Lower leg skin (tissue), 4 donors: ENCODE data around the gene WWOX. TPM values are rescaled to one million over a fixed set of nuclear protein-coding genes. Genes with fewer than 3 reads are reported as not detected.

ENCODE experiments used
- DNase-seq, 2 donors: peaks; one replicate each; pipeline ENCODE4 v3.0.0-alpha.2; 2019; ENCODE audit warnings: low spot score in 2 of 2
- H3K4me3 ChIP-seq: fragments of 200-600 bp; sonication (generic); 2 replicates; pipeline ENCODE4 v1.5.1; 2017; ENCODE audit warnings: mild to moderate bottlenecking, low read depth; ENCODE audit not compliant: poor library complexity, severe bottlenecking
- POLR2A ChIP-seq, 2 donors: fragments of 450-650 bp; IDR thresholded peaks; one replicate each; pipeline ENCODE4 v1.6.1; 2016 to 2017; ENCODE audit warnings: antibody characterized with exemption in 2 of 2, mild to moderate bottlenecking in 1 of 2, moderate library complexity in 1 of 2
- WGBS, 2 donors: methylation state at CpG; one replicate each; pipeline ENCODE4 v1.1.5; 2018; 5-methylcytosine and 5-hydroxymethylcytosine counted together
- intact Hi-C: fragments of 100-400 bp; cut with DNase I; formaldehyde crosslinking; loops from one replicate; pipeline ENCODE4 v1.15.0; 2023; ENCODE audit warnings: low total_unique reads
- total RNA-seq, 4 donors: library from RNA; depleted of rRNA; stranded (reverse); fragments of >200 nt; gene quantifications; one replicate each; pipeline ENCODE4 v1.1.0, GENCODE V29; 2016
- TF ChIP-seq, protein P1 (sequence below), 3 donors: fragments of 450-650 bp; IDR thresholded peaks; one replicate each; pipeline ENCODE4 v1.5.1; 2016; ENCODE audit warnings: antibody characterized with exemption in 3 of 3, mild to moderate bottlenecking in 3 of 3, moderate library complexity in 2 of 3

The WWOX gene
- total RNA-seq, 4 donors from 2014 or later: 21.0 to 82.7 (median 36.1) TPM

DNA sequence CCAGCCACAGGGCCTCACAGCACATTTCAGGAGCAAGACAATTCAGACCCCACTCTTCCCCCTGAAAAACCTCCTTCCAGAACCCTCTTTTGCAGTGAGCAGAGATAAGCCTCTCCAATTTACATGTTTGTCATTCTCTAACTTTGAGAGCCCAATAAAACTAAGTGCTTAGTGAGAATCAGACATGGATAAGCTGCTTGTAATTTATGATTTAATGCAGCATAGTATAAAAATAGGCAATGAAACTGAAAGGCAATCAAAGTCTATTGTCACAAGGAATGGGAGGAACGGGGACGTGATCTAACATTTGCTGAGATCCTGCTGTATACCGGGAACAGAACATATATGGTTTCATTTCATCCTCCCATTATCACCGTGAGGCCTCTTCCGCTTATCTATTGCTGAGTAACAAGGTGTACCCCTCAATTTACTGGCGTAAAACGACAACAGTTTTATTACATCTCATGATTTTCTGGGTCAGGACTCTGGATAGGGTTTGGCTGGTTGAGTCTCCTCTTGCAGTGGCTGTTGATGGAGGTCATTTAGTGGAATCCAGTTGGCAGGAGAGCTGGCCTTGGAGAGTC is 903.7 kb downstream of the WWOX start:
- H3K4me3 ChIP-seq: no peak overlapping the region
- no peak for DNase-seq
- intact Hi-C loops: no loop called here
- no peak for TF ChIP-seq POLR2A (IDR thresholded peaks at IDR 0.05)
- TF ChIP-seq, protein P1, sequence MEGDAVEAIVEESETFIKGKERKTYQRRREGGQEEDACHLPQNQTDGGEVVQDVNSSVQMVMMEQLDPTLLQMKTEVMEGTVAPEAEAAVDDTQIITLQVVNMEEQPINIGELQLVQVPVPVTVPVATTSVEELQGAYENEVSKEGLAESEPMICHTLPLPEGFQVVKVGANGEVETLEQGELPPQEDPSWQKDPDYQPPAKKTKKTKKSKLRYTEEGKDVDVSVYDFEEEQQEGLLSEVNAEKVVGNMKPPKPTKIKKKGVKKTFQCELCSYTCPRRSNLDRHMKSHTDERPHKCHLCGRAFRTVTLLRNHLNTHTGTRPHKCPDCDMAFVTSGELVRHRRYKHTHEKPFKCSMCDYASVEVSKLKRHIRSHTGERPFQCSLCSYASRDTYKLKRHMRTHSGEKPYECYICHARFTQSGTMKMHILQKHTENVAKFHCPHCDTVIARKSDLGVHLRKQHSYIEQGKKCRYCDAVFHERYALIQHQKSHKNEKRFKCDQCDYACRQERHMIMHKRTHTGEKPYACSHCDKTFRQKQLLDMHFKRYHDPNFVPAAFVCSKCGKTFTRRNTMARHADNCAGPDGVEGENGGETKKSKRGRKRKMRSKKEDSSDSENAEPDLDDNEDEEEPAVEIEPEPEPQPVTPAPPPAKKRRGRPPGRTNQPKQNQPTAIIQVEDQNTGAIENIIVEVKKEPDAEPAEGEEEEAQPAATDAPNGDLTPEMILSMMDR (IDR thresholded peaks at IDR 0.05): no peak
- 94 to 96% methylated on average over 7 of the region's 7 CpGs for WGBS, 2 donors

DNA sequence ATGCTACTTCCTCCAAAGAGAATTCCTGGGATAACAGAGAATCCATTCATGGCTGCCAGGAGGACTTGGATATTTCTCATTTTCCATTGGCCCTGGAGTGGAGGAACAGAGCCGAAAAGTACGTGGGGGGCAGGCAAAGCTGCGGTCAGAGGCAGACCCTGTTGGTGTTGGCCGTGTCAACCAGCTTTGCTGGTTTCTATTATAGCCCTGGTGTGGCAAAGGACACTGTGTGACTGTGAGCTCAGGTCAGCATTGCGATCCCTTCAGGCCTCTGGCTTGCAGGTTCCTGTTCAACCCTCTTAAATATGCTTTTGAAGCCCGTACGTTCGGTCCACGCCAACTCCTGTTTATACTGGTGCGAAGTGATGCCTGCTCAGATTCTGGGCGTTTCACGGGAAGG is 904.9 kb downstream of the WWOX start:
- no peak for DNase-seq
- intact Hi-C loops: no loop called here
- 85 to 89% methylated on average over 12 of the region's 12 CpGs for WGBS, 2 donors

DNA sequence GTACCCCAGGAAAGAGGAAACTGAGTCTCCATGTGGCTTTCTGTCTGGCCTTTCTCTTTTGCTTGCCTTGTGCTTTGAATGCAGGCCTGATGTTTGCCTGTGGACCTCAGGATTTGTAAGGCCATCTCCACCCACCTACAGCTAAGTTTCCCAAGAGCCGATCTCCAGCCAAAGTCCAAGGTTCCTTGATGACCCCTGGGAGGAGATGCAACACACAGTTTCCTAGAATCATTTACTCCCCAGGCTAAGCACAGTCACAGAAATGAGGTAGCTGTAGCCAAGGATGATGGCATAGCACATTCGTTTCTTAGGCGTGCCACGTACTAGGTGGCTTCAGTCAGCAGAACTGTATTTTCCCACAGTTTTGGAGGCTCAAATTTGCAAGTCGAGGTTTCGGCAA is 905.6 kb downstream of the WWOX start:
- no peak overlapping the region for H3K4me3 ChIP-seq
- no peak for DNase-seq
- intact Hi-C loops: no loop called here
- TF ChIP-seq, protein P1 (IDR thresholded peaks at IDR 0.05): no peak
- no peak for TF ChIP-seq POLR2A (IDR thresholded peaks at IDR 0.05)
- 87 to 93% methylated on average over 6 of the region's 6 CpGs for WGBS, 2 donors

More for the DNA sequence above, 904.9 kb downstream of the WWOX start:
- no peak overlapping the region for H3K4me3 ChIP-seq
- no peak for TF ChIP-seq POLR2A (IDR thresholded peaks at IDR 0.05)
- TF ChIP-seq, protein P1 (IDR thresholded peaks at IDR 0.05): no peak

DNA sequence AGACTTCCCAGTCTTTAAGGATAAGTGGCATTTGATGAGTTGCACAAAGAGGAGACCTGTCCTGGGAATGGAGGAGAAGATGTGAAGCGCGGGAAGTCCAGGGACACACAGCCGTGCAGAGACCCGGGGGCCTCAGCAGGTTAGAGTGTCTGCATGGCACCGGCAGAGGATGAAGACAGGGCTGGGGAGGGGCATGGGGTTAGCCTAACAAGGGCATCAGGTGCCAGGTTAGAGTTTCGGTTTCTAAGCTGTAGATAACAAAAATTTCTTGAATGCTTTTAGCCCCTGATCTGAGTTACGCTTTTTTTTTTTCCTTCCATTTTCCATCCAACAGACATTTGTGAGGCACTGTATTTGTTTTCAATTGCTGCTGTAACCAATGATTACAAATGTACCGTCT is 906.8 kb downstream of the WWOX start:
- WGBS, 2 donors: 94% methylated on average over 8 of the region's 8 CpGs

DNA sequence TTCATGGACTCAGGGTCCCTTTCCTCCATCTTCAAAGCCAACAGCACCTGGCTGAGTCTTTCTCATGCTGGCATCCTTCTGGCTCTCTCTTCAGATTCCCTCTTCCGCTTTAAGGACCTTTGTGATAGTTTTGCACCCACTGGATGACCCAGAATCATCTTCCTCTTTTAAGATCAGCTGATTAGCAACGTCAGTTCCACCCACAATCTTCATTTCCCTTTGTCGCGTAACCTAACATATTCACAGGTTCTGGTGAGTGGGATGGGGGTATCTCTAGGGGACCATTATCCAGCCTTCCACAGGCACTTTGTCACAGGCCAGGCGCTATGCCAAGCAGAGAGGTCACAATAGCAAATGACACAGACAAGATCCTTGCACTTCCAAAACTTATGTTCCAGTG is 907.3 kb downstream of the WWOX start:
- intact Hi-C loops: no loop called here
- WGBS, 2 donors: 53 to 54% methylated on average over 5 of the region's 5 CpGs
- TF ChIP-seq, protein P1 (IDR thresholded peaks at IDR 0.05): no peak
- TF ChIP-seq POLR2A (IDR thresholded peaks at IDR 0.05): no peak
- DNase-seq: peak in 1 of 2 donors; percentile 64
- H3K4me3 ChIP-seq: no peak overlapping the region

More for the DNA sequence above, 906.8 kb downstream of the WWOX start:
- TF ChIP-seq, protein P1 (IDR thresholded peaks at IDR 0.05): no peak
- intact Hi-C loops: no loop called here
- DNase-seq: no peak
- H3K4me3 ChIP-seq: no peak overlapping the region

DNA sequence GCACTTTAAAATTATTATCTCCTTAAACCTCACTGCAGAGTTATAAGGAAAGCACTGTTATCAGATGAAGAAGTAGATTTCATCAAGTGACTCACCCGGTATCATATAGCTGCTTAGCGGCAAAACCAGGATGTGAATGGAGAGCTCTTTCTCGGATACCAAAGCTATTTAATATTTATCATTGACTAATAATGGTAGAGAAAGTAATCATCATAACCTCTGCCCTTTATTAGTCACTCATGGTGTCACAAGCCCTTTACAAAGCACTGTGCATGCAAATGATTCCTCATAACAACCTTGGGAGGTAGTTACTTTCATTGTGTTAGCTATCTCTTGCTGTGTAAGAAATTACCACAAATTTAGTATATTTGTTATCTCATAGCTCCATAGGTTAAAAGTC is 908.2 kb downstream of the WWOX start:
- H3K4me3 ChIP-seq: no peak overlapping the region
- no peak for DNase-seq
- TF ChIP-seq, protein P1 (IDR thresholded peaks at IDR 0.05): no peak
- TF ChIP-seq POLR2A (IDR thresholded peaks at IDR 0.05): no peak
- 59 to 62% methylated on average over 3 of the region's 3 CpGs for WGBS, 2 donors
- intact Hi-C loops: no loop called here
